ENCODE measurements around the gene PLA2G4B. TPM values are rescaled to one million over a fixed set of nuclear protein-coding genes. Genes with fewer than 3 reads are reported as not detected.

The PLA2G4B gene
- total RNA-seq, 1 donor from 2014 or later: 13.9 TPM

DNA sequence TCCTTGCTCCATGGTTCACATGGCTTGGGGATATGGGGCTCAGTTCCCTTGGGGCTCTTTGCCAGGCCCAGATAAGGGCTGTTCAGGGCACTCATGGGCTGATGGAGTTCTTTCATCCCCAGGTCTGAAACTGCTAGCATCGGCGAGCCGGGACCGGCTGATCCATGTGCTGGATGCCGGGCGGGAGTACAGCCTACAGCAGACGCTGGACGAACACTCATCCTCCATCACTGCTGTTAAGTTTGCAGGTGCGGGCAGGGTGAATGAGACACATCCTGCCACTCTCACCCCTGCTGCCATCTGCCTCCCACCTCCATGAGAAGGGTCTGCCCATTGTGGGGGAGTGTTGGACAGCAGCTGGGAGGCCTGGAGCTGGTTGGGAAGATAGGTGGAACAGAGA, 21.9 kb upstream of the PLA2G4B start:
- intact Hi-C loops (cut with DNase I): no loop called here
- Histone ChIP-seq H3K36me3 (peaks cover 49 to 93% of the 10 kb centered on the region in 2 donors), H3K27me3 (no peaks in the 10 kb centered on the region), H3K9me3 (no peaks in the 10 kb centered on the region), H3K27ac (no peak overlapping the region), H3K4me3 (no peak overlapping the region), H3K4me1 (no peaks in the 10 kb centered on the region)
- TF ChIP-seq, protein P1, sequence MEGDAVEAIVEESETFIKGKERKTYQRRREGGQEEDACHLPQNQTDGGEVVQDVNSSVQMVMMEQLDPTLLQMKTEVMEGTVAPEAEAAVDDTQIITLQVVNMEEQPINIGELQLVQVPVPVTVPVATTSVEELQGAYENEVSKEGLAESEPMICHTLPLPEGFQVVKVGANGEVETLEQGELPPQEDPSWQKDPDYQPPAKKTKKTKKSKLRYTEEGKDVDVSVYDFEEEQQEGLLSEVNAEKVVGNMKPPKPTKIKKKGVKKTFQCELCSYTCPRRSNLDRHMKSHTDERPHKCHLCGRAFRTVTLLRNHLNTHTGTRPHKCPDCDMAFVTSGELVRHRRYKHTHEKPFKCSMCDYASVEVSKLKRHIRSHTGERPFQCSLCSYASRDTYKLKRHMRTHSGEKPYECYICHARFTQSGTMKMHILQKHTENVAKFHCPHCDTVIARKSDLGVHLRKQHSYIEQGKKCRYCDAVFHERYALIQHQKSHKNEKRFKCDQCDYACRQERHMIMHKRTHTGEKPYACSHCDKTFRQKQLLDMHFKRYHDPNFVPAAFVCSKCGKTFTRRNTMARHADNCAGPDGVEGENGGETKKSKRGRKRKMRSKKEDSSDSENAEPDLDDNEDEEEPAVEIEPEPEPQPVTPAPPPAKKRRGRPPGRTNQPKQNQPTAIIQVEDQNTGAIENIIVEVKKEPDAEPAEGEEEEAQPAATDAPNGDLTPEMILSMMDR (IDR thresholded peaks at IDR 0.05): no peak
- DNase-seq (ENCODE audit: low spot score in 2 of 2): no peak

DNA sequence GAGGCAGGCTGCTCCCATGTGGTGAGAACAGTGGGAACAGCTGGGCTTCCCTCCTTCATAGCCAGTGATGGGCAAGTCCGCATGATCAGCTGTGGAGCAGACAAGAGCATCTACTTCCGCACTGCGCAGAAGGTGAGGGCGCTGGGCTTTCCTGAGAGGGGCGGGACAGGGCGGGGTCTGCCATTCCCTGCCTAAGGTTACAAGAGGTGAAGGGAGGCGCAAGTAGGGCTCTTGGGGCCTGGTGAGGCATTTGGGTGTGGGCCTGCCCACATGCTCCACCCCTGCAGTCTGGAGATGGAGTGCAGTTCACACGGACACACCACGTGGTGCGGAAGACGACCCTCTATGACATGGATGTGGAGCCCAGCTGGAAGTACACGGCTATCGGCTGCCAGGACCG, 21.3 kb upstream of the PLA2G4B start:
- Histone ChIP-seq H3K36me3 (peaks cover 50 to 94% of the 10 kb centered on the region in 2 donors), H3K4me1 (no peaks in the 10 kb centered on the region), H3K9me3 (no peaks in the 10 kb centered on the region), H3K4me3 (no peak overlapping the region), H3K27me3 (no peaks in the 10 kb centered on the region), H3K27ac (no peak overlapping the region)
- intact Hi-C loops (cut with DNase I): no loop called here
- TF ChIP-seq, protein P1 (IDR thresholded peaks at IDR 0.05): no peak
- no peak for DNase-seq (ENCODE audit: low spot score in 2 of 2)

DNA sequence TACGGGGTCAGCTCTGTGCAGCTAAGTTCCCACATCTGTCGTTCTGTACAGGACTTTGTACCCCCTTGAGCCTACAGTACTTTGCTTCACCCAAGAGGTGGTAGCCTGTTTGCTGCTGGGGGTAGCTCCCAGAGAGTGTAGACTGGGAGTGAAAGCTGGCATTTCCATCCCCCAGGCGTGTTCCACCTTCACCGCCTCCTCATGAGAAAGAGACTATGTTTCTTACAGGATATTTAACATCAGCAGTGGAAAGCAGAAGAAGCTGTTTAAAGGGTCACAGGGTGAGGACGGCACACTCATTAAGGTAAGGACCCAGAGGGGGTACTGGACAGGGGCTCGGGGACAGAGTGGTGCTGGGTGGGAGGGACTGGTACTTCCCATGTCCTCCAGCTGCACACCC, 20.9 kb upstream of the PLA2G4B start:
- no peak overlapping the region for H3K4me3 ChIP-seq
- H3K27ac ChIP-seq: no peak overlapping the region
- peaks cover 50 to 94% of the 10 kb centered on the region in 2 donors for H3K36me3 ChIP-seq
- intact Hi-C loops (cut with DNase I): no loop called here
- no peaks in the 10 kb centered on the region for H3K4me1 ChIP-seq
- no peaks in the 10 kb centered on the region for H3K9me3 ChIP-seq
- no peaks in the 10 kb centered on the region for H3K27me3 ChIP-seq
- TF ChIP-seq, protein P1 (IDR thresholded peaks at IDR 0.05): no peak
- no peak for DNase-seq (ENCODE audit: low spot score in 2 of 2)

DNA sequence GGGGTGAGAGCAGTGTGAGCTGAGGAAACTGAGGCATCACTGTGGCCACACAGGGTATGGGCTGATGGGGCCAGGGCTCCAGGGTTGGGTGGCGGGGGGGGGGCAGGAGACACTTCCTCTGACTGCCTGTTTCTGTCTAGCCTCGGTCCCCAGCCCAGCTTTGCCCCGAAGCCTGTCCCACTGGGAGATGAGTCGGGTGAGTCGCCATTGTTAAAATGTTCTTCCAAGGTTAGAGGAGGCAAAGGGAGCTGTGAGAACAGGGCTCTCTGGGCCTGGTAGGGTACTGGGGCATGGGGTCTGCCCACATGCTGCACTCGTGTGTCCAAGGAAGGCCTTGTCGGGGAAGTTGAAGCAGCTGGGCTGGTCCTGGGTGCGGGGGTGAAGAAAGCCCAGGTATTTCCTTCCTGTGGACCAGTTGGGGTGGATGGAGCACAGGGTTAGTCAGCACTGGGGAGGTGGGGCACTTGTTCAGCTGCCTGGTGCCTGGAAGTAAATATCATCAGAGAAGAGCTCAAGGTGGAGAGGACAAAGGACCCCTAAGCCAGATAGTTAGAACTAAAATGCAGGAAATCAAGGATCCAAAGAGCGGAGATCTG, 19.1 kb upstream of the PLA2G4B start:
- H3K4me1 ChIP-seq: no peaks in the 10 kb centered on the region
- H3K27ac ChIP-seq: no peak overlapping the region
- H3K4me3 ChIP-seq: no peak overlapping the region
- H3K9me3 ChIP-seq: no peaks in the 10 kb centered on the region
- no peak for DNase-seq (ENCODE audit: low spot score in 2 of 2)
- intact Hi-C loops (cut with DNase I): loop anchor here (10.0 kb wide), 1 partner anchor 265 kb away; the partner anchor contains the start of gene TYRO3
- no peaks in the 10 kb centered on the region for H3K27me3 ChIP-seq
- TF ChIP-seq, protein P1 (IDR thresholded peaks at IDR 0.05): no peak
- H3K36me3 ChIP-seq: peaks cover 59 to 95% of the 10 kb centered on the region in 2 donors

DNA sequence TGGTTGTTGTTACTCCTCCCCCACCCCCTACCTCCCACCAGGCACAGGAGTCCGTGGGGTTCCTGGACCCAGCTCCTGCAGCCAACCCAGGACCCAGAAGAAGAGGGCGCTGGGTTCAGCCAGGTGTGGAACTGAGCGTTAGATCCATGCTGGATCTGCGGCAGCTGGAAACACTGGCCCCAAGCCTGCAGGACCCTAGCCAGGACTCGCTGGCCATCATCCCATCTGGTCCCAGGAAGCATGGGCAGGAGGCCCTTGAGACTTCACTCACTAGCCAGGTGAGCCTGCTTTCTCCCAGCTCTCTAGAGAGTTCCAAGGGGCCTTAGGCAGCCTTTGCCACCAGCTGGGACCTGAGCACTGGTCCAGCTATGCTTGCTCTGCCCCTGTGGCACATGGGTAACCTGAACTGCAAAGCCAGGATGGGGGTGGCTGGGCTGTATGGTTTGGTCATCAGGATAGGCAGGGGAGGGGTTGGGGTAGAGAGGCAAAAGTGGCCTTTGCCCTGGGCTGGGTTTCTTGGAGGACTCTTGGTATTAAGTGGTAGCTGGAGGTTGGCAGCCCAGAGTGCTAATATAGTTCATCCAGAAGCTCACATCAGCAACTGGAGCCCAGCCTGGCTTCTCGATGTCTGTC, 17.7 kb upstream of the PLA2G4B start:
- H3K9me3 ChIP-seq: no peaks in the 10 kb centered on the region
- intact Hi-C loops (cut with DNase I): loop anchor here (10.0 kb wide), 1 partner anchor 266 kb away; the partner anchor contains the start of gene TYRO3
- DNase-seq (ENCODE audit: low spot score in 2 of 2): no peak
- TF ChIP-seq, protein P1 (IDR thresholded peaks at IDR 0.05): no peak
- H3K27me3 ChIP-seq: no peaks in the 10 kb centered on the region
- peaks cover 53 to 85% of the 10 kb centered on the region in 2 donors for H3K36me3 ChIP-seq
- no peak overlapping the region for H3K4me3 ChIP-seq
- H3K4me1 ChIP-seq: no peaks in the 10 kb centered on the region
- H3K27ac ChIP-seq: no peak overlapping the region

Measured in ascending aorta (tissue), 2 donors.